HG02943 (cell line): ENCODE measurements around the gene ATG13.
"Not testable (repeated sequence)": the region's sequence is repeated elsewhere in the genome, so short reads cannot be mapped to it uniquely, and the experiment has no call there.

Source experiments
- ATAC-seq: cut with Tn5 transposase; IDR thresholded peaks from one replicate; pipeline ENCODE4 v1.9.1; 2021; ENCODE audit warnings: mild to moderate bottlenecking, low read depth, moderate library complexity; ENCODE audit not compliant: unreplicated experiment

ATG13 gene

DNA sequence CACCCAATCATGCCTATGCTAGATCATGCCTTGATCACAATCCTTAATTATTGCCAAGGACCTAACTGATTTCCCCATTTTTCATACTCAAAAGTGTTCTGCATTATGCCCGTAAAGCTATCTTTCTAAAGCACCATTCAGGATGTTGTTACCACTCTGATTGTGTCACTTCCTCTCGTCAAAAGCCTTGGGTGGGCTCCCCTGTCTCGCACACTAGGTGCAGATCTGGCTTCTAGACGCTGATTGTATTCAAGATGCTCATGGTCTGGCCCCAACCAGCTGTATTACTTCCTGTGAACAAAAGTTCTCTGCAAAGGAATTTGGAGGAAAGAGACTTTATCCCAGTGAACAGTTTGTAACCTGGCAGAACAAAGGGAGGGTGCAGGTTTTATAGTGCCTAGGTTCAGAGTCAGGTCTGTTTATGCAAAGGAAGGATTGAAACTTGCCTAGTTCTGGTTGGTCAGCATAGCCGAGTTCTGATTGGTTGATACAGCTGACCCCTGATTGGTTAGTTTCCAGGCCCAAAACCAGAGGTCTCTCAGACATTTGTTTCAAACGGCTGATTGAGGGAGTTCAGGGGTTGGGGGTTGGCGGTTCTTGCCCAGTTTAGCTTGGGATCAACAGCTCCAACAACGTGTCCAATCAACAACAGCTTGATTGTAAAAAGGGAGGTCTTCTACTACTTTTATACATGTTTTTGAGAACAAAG lies 25.4 kb downstream of the ATG13 start:
- no peak for ATAC-seq

- no peak for ATAC-seq
Observed at GRCh38 chr11:46643531-46643930, 26.2 kb downstream of the ATG13 start.

GRCh38 chr11:46643986-46644385 lies 26.6 kb downstream of the ATG13 start:
- ATAC-seq = no peak

- ATAC-seq = no peak
Observed at GRCh38 chr11:46649180-46649738, 31.9 kb downstream of the ATG13 start.

GRCh38 chr11:46655631-46656030 lies 38.3 kb downstream of the ATG13 start:
- no peak for ATAC-seq

DNA sequence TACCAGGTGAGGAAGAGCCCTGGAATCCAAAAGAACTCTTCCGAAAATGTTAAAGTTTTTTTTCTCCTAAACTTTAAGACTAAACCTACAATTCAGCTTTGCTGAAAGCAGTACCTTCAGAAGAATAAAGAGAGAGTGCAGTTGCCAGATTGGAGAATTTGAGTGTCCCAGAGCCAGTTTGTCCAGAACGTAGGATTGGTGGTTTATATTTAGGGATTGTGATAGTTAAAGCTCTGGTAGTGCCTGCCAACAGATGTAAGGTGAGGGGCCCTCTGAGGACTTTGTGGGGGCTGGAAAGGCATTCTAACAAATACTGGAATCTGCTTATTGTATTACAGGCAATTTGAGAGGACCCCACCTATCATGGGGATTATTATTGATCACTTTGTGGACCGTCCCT lies 39.8 kb downstream of the ATG13 start:
- no peak for ATAC-seq

GRCh38 chr11:46658259-46658658 lies 40.9 kb downstream of the ATG13 start:
- no peak for ATAC-seq

- ATAC-seq = no peak
Observed at GRCh38 chr11:46659908-46660307, 42.6 kb downstream of the ATG13 start.

DNA sequence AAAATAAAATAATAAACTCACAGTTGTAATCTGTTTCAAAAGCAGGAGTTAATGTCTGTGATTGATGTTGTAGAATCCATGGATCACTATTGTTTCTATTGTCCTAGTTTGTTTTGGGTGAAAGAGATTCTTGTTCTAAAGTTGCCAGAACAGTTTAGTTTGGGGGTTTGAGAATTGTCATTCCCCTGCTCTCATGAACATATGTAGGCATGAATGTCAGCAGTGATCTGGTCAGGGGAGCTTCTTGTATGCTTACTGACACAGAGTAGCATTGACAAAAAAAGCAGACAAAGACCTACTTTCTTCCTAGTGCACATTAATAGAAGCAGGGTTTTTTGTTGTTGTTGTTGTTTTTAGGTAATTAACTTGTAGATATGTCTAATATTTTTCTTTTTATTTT lies 44.5 kb downstream of the ATG13 start:
- no peak for ATAC-seq

DNA sequence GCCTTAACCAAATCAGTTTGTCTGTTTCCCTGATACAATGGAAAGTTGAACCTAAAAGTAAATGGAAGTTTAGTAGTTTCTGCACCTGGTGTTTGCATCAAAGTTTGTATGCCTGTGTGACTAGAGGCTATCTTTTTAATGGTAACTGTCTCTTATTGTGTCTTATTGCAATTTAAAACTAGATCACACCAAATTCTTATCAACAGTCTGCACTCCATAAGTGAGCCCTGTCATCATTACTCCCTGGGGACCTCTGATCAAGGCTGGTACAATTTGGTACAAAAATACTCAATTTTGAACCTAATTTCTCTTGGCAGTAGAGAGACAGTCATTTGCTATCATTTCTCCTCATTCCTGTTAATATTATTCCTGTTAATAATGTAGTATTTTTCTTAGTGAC lies 45.0 kb downstream of the ATG13 start:
- no peak for ATAC-seq

DNA sequence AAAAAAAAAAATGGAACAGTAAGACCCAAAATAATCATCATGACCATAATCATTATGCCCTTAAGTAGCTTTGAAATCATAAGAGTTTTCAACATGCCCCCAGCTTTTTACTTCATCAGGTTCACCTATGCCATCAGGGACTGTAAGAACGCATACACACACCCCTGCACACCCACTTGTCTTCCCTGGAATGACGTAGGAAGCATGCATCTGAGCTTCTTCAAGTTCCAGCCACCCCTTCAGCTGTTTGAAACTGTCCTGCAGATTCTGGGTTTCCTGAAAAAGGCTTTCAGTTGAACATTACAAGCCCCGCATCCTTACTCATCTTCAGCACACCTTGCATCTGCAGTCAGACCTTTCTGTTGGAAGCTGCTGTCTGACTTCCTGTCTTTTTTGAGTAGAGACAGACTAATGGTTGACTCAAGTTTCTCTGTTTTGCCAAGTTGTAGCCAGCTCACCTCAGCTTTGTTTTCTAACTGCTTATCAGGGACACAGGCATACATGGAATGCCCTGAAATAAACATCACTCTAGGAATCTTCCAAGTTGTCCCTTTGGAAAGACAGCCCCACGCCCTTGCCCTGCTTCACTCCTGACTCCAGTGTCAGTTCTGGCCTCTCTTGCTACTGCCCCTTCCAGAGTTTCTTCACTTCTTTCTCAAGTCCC lies 46.1 kb downstream of the ATG13 start:
- no peak for ATAC-seq

DNA sequence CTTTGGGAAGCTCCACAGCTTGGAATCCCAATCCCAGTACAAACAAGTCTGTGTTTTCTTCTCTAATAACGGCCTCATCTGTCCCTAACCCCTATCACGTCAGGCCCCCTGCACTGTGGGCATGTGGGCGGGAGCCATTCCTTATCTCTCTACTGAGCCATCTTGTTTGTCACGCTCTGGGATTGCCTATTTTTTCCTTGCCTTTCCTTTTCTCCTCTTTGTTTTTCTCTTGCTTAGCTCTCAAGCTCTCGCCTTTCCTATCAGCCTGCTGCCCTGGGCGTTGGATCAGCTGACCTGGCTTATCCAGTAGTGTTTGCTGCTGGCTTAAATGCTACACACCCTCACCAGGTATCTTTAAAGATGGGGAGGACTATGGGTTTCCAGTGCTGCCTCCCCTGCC lies 47.3 kb downstream of the ATG13 start:
- ATAC-seq = no peak

DNA sequence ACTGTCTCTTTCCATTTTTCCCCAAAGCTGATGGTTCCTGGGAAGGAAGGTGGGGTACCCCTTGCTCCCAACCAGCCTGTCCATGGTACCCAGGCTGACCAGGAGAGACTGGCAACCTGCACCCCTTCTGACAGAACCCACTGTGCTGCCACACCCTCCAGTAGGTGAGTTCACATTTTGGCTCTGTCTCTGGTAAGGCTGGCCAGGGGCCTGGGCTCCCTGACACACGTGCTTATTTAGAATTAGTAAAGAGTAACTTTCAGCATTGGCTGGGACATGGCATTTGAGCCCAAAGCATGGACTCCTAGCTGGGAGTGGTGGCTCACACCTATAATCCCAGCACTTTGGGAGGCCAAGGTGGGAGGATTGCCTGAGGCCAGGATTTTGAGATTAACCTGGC lies 48.0 kb downstream of the ATG13 start:
- no peak for ATAC-seq

GRCh38 chr11:46666516-46666915 lies 49.2 kb downstream of the ATG13 start:
- no peak for ATAC-seq

DNA sequence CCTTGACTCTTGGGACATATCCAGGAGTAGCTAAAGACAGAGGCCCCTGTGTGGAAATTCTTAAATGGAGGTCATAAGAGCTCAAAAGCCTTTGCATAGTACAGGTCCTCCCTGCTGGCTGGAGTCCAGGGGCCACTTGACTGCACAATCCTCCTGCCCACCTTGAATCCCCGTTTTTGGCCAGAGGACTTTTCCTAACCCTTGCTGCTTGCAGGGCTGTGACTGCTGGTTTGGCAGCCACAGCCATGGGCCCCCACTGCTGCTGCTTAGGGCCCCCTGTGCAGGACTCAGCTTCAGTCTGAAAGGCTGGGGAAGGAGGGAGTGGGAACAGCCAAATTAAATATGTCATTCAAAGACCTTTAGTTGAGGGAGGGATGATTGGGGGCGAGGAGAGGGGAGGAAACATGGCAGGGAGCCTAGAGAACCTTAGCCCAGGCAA lies 49.7 kb downstream of the ATG13 start:
- ATAC-seq = no peak

DNA sequence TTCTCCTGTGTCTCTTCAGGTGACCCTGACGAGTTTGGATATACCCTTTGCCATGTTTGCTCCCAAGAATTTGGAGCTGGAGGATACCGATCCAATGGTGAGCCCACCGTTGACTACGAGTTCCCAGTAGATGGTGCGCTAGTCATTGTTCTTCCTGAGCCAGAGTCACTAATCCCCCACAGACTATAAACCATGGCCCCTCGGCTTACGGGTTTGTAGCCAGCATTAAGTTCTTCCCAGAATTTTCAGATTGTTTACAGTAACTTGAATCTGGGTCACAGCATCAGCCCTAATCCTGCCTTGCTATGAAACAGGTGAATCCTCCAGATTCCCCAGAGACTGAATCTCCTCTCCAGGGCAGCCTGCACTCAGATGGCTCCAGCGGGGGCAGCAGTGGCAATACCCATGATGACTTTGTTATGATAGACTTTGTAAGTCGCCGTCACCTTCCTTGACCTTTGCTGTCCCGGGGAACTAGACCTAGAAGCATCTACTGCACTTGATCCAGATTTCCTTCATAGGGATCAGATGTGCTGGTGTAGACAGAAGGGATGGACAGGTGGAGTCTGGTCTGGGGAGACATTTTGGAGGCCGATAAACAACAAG lies 51.2 kb downstream of the ATG13 start:
- ATAC-seq = no peak

DNA sequence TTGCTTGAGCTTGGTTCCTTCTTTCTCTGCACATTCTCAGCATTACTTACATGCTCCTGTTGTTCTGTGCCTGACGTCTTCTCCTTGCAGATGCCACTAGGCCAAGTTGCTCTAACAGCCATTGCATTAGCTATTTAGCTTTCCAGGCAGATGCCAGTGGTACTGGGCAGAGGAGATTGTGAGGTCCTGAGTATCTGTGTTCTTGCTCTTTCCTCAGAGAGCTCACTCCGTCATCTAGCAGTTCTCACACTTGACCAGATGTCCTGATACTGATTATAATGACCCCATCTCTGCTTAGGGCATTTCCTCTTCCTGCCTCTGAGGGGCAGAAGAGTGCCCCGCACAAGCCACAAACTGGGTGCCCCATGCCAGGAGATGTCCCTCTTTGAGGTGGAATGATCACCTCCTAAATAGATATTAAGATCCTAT lies 52.4 kb downstream of the ATG13 start:
- ATAC-seq = no peak

DNA sequence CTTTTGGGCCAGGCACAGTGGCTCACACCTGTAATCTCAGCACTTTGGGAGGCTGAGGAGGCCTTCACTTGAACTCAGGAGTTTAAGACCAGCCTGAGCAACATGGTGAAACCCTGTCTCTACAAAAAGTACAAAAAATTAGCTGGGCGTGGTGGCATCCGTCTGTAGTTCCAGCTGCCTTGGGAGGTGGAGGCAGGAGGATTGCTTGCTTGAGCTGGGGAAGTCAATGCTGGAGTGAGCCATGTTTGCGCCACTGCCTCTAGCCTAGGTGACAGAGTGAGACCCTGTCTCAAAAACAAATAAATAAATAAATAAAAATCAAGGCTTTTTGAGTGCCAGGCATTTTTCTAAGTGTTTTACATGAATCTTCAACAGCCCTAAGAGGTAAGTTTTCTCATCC lies 53.2 kb downstream of the ATG13 start:
- not testable (repeated sequence) for ATAC-seq

DNA sequence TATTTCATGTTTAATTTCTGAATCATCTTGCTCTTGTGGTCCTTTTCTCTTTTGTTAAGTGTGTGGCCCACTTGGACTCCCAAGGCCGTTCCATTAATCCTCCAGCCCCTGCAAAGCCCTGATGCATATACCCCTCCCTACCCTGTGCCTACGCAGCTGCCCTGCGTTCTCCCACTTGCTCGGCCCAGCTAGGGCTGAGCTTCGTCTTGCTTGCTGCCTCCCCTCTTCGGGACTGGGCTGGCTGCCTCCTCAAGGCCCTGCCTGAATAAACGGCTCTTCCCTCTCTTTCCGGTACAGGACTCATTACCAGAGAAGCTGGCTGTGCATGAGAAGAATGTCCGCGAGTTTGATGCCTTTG lies 54.6 kb downstream of the ATG13 start:
- no peak for ATAC-seq

GRCh38 chr11:46672381-46672839 lies 55.1 kb downstream of the ATG13 start:
- ATAC-seq = no peak

- no peak for ATAC-seq
Observed at GRCh38 chr11:46673713-46674462, 56.5 kb downstream of the ATG13 start.
